HG02943 (cell line): ENCODE data around the gene TSC22D2.

Experiments used
- ATAC-seq: cut with Tn5 transposase; IDR thresholded peaks from one replicate; pipeline ENCODE4 v1.9.1; 2021; ENCODE audit warnings: mild to moderate bottlenecking, low read depth, moderate library complexity; ENCODE audit not compliant: unreplicated experiment

The TSC22D2 gene

GRCh38 chr3:150408221-150409124 is at the start of gene TSC22D2:
Gene TSC22D2, plus strand, starts transcription at chr3:150408298. Its CDS starts 1,053 bp downstream, at chr3:150409351.
- ATAC-seq = peak; percentile 61

GRCh38 chr3:150359381-150359780 is 48.7 kb upstream of the TSC22D2 start:
- no peak for ATAC-seq

- ATAC-seq = no peak
Measured at GRCh38 chr3:150360966-150361365, 47.1 kb upstream of the TSC22D2 start.

GRCh38 chr3:150362515-150363302 is 45.4 kb upstream of the TSC22D2 start:
- no peak for ATAC-seq

GRCh38 chr3:150363420-150363819 is 44.7 kb upstream of the TSC22D2 start:
- no peak for ATAC-seq

GRCh38 chr3:150365132-150365604 is 42.9 kb upstream of the TSC22D2 start:
- no peak for ATAC-seq

GRCh38 chr3:150367757-150368156 is 40.3 kb upstream of the TSC22D2 start:
- no peak for ATAC-seq

- ATAC-seq = no peak
Measured at GRCh38 chr3:150370122-150370602, 37.9 kb upstream of the TSC22D2 start.

- no peak for ATAC-seq
Measured at GRCh38 chr3:150370999-150371398, 37.1 kb upstream of the TSC22D2 start.

GRCh38 chr3:150371741-150372254 is 36.3 kb upstream of the TSC22D2 start:
- ATAC-seq = no peak

GRCh38 chr3:150372320-150372719 is 35.8 kb upstream of the TSC22D2 start:
- ATAC-seq = no peak

- ATAC-seq = no peak
Measured at GRCh38 chr3:150372722-150373121, 35.4 kb upstream of the TSC22D2 start.

GRCh38 chr3:150373234-150373875 is 34.7 kb upstream of the TSC22D2 start:
- no peak for ATAC-seq

GRCh38 chr3:150374975-150375374 is 33.1 kb upstream of the TSC22D2 start:
- ATAC-seq = no peak

- ATAC-seq = no peak
Measured at GRCh38 chr3:150376001-150376848, 31.9 kb upstream of the TSC22D2 start.

GRCh38 chr3:150377601-150378300 is 30.3 kb upstream of the TSC22D2 start:
- ATAC-seq = no peak

GRCh38 chr3:150378301-150378748 is 29.8 kb upstream of the TSC22D2 start:
- no peak for ATAC-seq

GRCh38 chr3:150379469-150379868 is 28.6 kb upstream of the TSC22D2 start:
- ATAC-seq = no peak
